ENCODE measurements around the gene PATL1.
"Not testable (repeated sequence)": the region's sequence is repeated elsewhere in the genome, so short reads cannot be mapped to it uniquely, and the experiment has no call there.

The PATL1 gene

DNA sequence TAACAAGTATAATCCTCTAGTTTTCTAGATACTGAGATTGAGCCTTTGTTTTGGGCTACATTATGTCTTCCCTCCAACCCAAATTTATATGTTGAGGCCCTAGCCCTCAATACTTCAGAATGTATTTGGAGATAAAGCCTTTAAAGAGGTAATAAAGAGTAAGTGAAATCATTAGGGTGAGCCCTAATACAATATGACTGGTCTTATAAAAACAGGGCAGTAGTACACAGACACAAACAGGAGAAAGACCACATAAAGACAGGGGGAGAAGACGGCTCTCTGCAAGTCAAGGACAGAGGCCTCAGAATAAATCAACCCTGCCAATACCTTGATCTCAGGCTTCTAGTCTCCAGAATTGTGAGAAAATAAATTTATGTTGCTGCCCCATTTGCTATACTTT lies 38.5 kb upstream of the PATL1 start:
- Mint-ChIP-seq H3K4me3 (no peak overlapping the region), H3K27me3 (ENCODE audit: low read depth, poor library complexity) (peaks cover 6% of the 10 kb centered on the region), H3K36me3 (ENCODE audit: low read depth) (no peaks in the 10 kb centered on the region), H3K27ac (no peak overlapping the region), H3K9me3 (peaks cover 10% of the 10 kb centered on the region), H3K4me1 (no peaks in the 10 kb centered on the region)
- TF ChIP-seq, protein P1, sequence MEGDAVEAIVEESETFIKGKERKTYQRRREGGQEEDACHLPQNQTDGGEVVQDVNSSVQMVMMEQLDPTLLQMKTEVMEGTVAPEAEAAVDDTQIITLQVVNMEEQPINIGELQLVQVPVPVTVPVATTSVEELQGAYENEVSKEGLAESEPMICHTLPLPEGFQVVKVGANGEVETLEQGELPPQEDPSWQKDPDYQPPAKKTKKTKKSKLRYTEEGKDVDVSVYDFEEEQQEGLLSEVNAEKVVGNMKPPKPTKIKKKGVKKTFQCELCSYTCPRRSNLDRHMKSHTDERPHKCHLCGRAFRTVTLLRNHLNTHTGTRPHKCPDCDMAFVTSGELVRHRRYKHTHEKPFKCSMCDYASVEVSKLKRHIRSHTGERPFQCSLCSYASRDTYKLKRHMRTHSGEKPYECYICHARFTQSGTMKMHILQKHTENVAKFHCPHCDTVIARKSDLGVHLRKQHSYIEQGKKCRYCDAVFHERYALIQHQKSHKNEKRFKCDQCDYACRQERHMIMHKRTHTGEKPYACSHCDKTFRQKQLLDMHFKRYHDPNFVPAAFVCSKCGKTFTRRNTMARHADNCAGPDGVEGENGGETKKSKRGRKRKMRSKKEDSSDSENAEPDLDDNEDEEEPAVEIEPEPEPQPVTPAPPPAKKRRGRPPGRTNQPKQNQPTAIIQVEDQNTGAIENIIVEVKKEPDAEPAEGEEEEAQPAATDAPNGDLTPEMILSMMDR (IDR thresholded peaks at IDR 0.05) = no peak
- DNase-seq = no peak

DNA sequence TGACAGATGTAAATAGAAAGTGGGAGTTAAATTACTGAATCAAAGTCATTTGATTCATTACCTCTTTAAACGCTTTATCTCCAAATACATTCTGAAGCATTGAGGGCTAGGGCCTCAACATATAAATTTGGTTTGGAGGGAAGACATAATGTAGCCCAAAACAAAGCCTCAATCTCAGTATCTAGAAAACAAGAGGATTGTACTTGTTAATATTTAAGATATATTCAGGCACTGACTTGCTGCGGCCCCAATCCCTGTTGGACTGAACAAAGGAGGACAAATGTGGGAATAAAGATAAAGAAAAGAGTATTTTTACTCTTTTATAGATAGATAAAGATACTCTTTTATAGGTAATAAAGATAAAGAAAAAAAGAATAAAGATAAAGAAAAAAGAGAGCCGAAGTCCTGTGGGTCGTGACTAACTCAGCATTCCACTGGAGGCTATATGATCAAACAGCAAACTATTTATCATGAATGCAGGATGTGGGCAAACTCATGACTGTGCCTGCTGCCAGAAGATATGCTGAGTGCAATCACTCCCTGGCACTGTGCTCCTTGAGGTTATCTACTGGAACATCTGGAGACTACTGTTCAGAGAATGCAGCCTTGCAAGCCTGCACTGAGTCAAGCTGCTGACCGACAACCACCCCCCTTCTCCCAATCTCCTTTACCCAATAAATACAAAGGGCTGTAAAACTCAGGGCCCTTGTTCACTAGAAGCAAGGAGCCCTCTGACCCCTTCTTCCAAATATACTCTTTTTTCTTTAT lies 37.9 kb upstream of the PATL1 start:
- DNase-seq = no peak
- Mint-ChIP-seq H3K9me3 (peaks cover 10% of the 10 kb centered on the region), H3K27me3 (ENCODE audit: low read depth, poor library complexity) (peaks cover 6% of the 10 kb centered on the region), H3K36me3 (ENCODE audit: low read depth) (no peaks in the 10 kb centered on the region), H3K27ac (no peak overlapping the region), H3K4me3 (no peak overlapping the region), H3K4me1 (no peaks in the 10 kb centered on the region)
- TF ChIP-seq, protein P1 (IDR thresholded peaks at IDR 0.05) = no peak

- H3K4me3 Mint-ChIP-seq = no peak overlapping the region
- TF ChIP-seq, protein P1 (IDR thresholded peaks at IDR 0.05) = no peak
Observed at GRCh38 chr11:59705294-59705693, 36.5 kb upstream of the PATL1 start.

GRCh38 chr11:59703515-59703914 lies 34.7 kb upstream of the PATL1 start:
- not testable (repeated sequence) for H3K27me3 Mint-ChIP-seq (ENCODE audit: low read depth, poor library complexity); H3K27ac Mint-ChIP-seq; H3K36me3 Mint-ChIP-seq (ENCODE audit: low read depth); DNase-seq; H3K4me3 Mint-ChIP-seq; H3K4me1 Mint-ChIP-seq
- peaks cover 21% of the 10 kb centered on the region for H3K9me3 Mint-ChIP-seq

More at GRCh38 chr11:59705294-59705693, 36.5 kb upstream of the PATL1 start:
- H3K27me3 Mint-ChIP-seq (ENCODE audit: low read depth, poor library complexity) = peaks cover 6% of the 10 kb centered on the region
- H3K4me1 Mint-ChIP-seq = no peaks in the 10 kb centered on the region
- H3K36me3 Mint-ChIP-seq (ENCODE audit: low read depth) = no peaks in the 10 kb centered on the region
- H3K27ac Mint-ChIP-seq = no peak overlapping the region
- DNase-seq = no peak
- H3K9me3 Mint-ChIP-seq = peaks cover 17% of the 10 kb centered on the region

GRCh38 chr11:59700157-59700556 lies 31.3 kb upstream of the PATL1 start:
- H3K27me3 Mint-ChIP-seq (ENCODE audit: low read depth, poor library complexity); H3K4me3 Mint-ChIP-seq; DNase-seq; H3K27ac Mint-ChIP-seq; H3K4me1 Mint-ChIP-seq; H3K36me3 Mint-ChIP-seq (ENCODE audit: low read depth): not testable (repeated sequence)
- H3K9me3 Mint-ChIP-seq = peaks cover 25% of the 10 kb centered on the region

GRCh38 chr11:59698506-59698905 lies 29.7 kb upstream of the PATL1 start:
- H3K27me3 Mint-ChIP-seq (ENCODE audit: low read depth, poor library complexity) = peaks cover 9% of the 10 kb centered on the region
- no peaks in the 10 kb centered on the region for H3K36me3 Mint-ChIP-seq (ENCODE audit: low read depth)
- H3K4me1 Mint-ChIP-seq = no peaks in the 10 kb centered on the region
- DNase-seq = no peak
- H3K9me3 Mint-ChIP-seq = peaks cover 23% of the 10 kb centered on the region
- no peak overlapping the region for H3K4me3 Mint-ChIP-seq
- TF ChIP-seq, protein P1 (IDR thresholded peaks at IDR 0.05) = no peak
- H3K27ac Mint-ChIP-seq = no peak overlapping the region

GRCh38 chr11:59692915-59693314 lies 24.1 kb upstream of the PATL1 start:
- H3K4me1 Mint-ChIP-seq = no peaks in the 10 kb centered on the region
- no peak overlapping the region for H3K27ac Mint-ChIP-seq
- H3K27me3 Mint-ChIP-seq (ENCODE audit: low read depth, poor library complexity) = peaks cover 20% of the 10 kb centered on the region
- TF ChIP-seq, protein P1 (IDR thresholded peaks at IDR 0.05) = no peak
- no peaks in the 10 kb centered on the region for H3K36me3 Mint-ChIP-seq (ENCODE audit: low read depth)
- no peak for DNase-seq
- no peak overlapping the region for H3K4me3 Mint-ChIP-seq
- peaks cover 22% of the 10 kb centered on the region for H3K9me3 Mint-ChIP-seq
